IMR-90 (cell line): ENCODE measurements around the gene RHPN2. TPM values are rescaled to one million over a fixed set of nuclear protein-coding genes. Genes with fewer than 3 reads are reported as not detected.
"Not testable (repeated sequence)": the region's sequence is repeated elsewhere in the genome, so short reads cannot be mapped to it uniquely, and the experiment has no call there.

Experiments
- ATAC-seq: fragments of 200-7000 bp; cut with Tn5 transposase; 2 replicates; pipeline ENCODE4 v1.9.1; 2020; ENCODE audit warnings: low read depth, mild to moderate bottlenecking, moderate library complexity
- BruUV-seq: library from RNA; stranded (reverse); fragments of 400-500 nt; replicated peaks from 2 replicates; lab custom pipeline; 2021; lab: Mats Ljungman, UMichigan
- CTCF ChIA-PET: fragments of 300-600 bp; formaldehyde crosslinking; extraction: SDS; loops from one replicate; lab custom pipeline; 2021; ENCODE audit warnings: antibody characterized with exemption; lab: Yijun Ruan, JAX
- POLR2A ChIA-PET: fragments of 300-600 bp; sonication (Branson Sonifier 250); formaldehyde crosslinking; loops from one replicate; lab custom pipeline; 2022; ENCODE audit warnings: antibody characterized with exemption; ENCODE audit not compliant: unreplicated experiment; lab: Charles Lee
- DNase-seq: peaks from one replicate; pipeline ENCODE4 v3.0.0; 2013
- H2AFZ ChIP-seq: replicated peaks from 2 replicates; pipeline ENCODE3; 2013; ENCODE audit warnings: low read length, mild to moderate bottlenecking; ENCODE audit not compliant: poor library complexity
- H2AK5ac ChIP-seq: 2 replicates; pipeline ENCODE4 v1.6.1; 2013; ENCODE audit warnings: low read depth, low read length, inconsistent platforms
- H2AK9ac ChIP-seq: replicated peaks from 2 replicates; pipeline ENCODE3; 2013; ENCODE audit warnings: mild to moderate bottlenecking, low read depth, low read length, moderate library complexity; ENCODE audit not compliant: poor library complexity
- H2BK120ac ChIP-seq: 2 replicates; pipeline ENCODE4 v1.6.1; 2013; ENCODE audit warnings: low read depth, low read length, inconsistent platforms
- H2BK15ac ChIP-seq: 3 replicates; pipeline ENCODE4 v1.6.1; 2013; ENCODE audit warnings: low read depth, low read length, inconsistent platforms
- H2BK20ac ChIP-seq: 2 replicates; pipeline ENCODE4 v1.6.1; 2013; ENCODE audit warnings: low read depth, mild to moderate bottlenecking, inconsistent platforms, low read length, moderate library complexity
- H2BK5ac ChIP-seq: 2 replicates; pipeline ENCODE4 v1.6.1; 2013; ENCODE audit warnings: mild to moderate bottlenecking, low read depth, low read length, inconsistent platforms; ENCODE audit not compliant: poor library complexity, severe bottlenecking
- H3K14ac ChIP-seq: replicated peaks from 2 replicates; pipeline ENCODE4 v1.6.1; 2013; ENCODE audit warnings: low read depth, low read length, inconsistent platforms
- H3K18ac ChIP-seq: 2 replicates; pipeline ENCODE4 v1.6.1; 2013; ENCODE audit warnings: low read depth, low read length, control low read depth
- H3K23ac ChIP-seq: 2 replicates; pipeline ENCODE4 v1.6.1; 2013; ENCODE audit warnings: low read depth, low read length, inconsistent platforms
- H3K27ac ChIP-seq: 2 replicates; pipeline ENCODE4 v1.5.1; 2013; ENCODE audit warnings: mild to moderate bottlenecking, control low read depth, low read length; ENCODE audit not compliant: insufficient read depth
- H3K27me3 ChIP-seq: 2 replicates; pipeline ENCODE4 v1.6.1; 2013; ENCODE audit warnings: low read length; ENCODE audit not compliant: control insufficient read depth, insufficient read depth
- H3K36me3 ChIP-seq: 2 replicates; pipeline ENCODE4 v1.6.1; 2013; ENCODE audit warnings: low read length, mixed read lengths; ENCODE audit not compliant: control insufficient read depth, insufficient read depth
- H3K4ac ChIP-seq: 2 replicates; pipeline ENCODE4 v1.6.1; 2013; ENCODE audit warnings: low read depth, low read length, inconsistent platforms
- H3K4me1 ChIP-seq: 2 replicates; pipeline ENCODE4 v1.6.1; 2013; ENCODE audit warnings: low read length, mixed read lengths; ENCODE audit not compliant: control insufficient read depth, insufficient read depth
- H3K4me2 ChIP-seq: 2 replicates; pipeline ENCODE4 v1.6.1; 2013; ENCODE audit warnings: low read depth, mild to moderate bottlenecking, control low read depth, low read length, moderate library complexity
- H3K4me3 ChIP-seq: 2 replicates; pipeline ENCODE4 v1.5.1; 2013; ENCODE audit warnings: low read depth, mild to moderate bottlenecking, control low read depth, low read length, moderate library complexity; ENCODE audit not compliant: insufficient read depth
- H3K56ac ChIP-seq: 2 replicates; pipeline ENCODE4 v1.6.1; 2013; ENCODE audit warnings: low read length, inconsistent platforms; ENCODE audit not compliant: insufficient read depth; ENCODE audit errors: extremely low read depth
- H3K79me1 ChIP-seq, 2 experiments: 2 replicates each; pipeline ENCODE4 v1.6.1; 2013; ENCODE audit warnings: low read length in 2 of 2, inconsistent platforms in 1 of 2, low read depth in 1 of 2
- H3K9ac ChIP-seq: 2 replicates; pipeline ENCODE4 v1.6.1; 2013; ENCODE audit warnings: low read depth, low read length, control low read depth
- H3K9me1 ChIP-seq: 2 replicates; pipeline ENCODE4 v1.6.1; 2013; ENCODE audit warnings: low read length, inconsistent platforms; ENCODE audit not compliant: insufficient read depth
- H3K9me3 ChIP-seq: 2 replicates; pipeline ENCODE4 v1.6.1; 2013; ENCODE audit warnings: low read length; ENCODE audit not compliant: control insufficient read depth, insufficient read depth
- H4K20me1 ChIP-seq: 2 replicates; pipeline ENCODE4 v1.6.1; 2013; ENCODE audit warnings: low read length, inconsistent platforms; ENCODE audit not compliant: insufficient read depth
- H4K5ac ChIP-seq: 2 replicates; pipeline ENCODE4 v1.6.1; 2013; ENCODE audit warnings: mild to moderate bottlenecking, low read depth, low read length, control low read depth
- H4K8ac ChIP-seq, 2 experiments: 2 replicates each; pipeline ENCODE4 v1.6.1; 2013; ENCODE audit warnings: low read depth in 2 of 2, low read length in 2 of 2, control low read depth in 1 of 2, inconsistent platforms in 1 of 2
- H4K91ac ChIP-seq: 2 replicates; pipeline ENCODE4 v1.6.1; 2013; ENCODE audit warnings: low read depth, low read length, inconsistent platforms; ENCODE audit not compliant: insufficient read depth
- MAZ ChIP-seq: IDR thresholded peaks from 2 replicates; pipeline ENCODE4 v1.6.1; 2012; ENCODE audit warnings: low read depth, mild to moderate bottlenecking, low read length, improper control_type of control experiment, moderate library complexity, borderline replicate concordance
- POLR2A ChIP-seq: IDR thresholded peaks from 2 replicates; pipeline ENCODE4 v1.6.1; 2012; ENCODE audit warnings: mild to moderate bottlenecking, low read depth, low read length
- SMC3 ChIP-seq: fragments of 150-350 bp; IDR thresholded peaks from 2 replicates; pipeline ENCODE4 v1.6.1; 2016; ENCODE audit warnings: low read depth, mild to moderate bottlenecking, antibody characterized with exemption, low read length, moderate library complexity
- USF2 ChIP-seq: fragments of 150-350 bp; IDR thresholded peaks from 2 replicates; pipeline ENCODE4 v1.6.1; 2017; ENCODE audit warnings: mild to moderate bottlenecking, antibody characterized with exemption, low read length, low read depth
- WGBS, 2 experiments: methylation state at CpG; one replicate each; pipeline versions ENCODE4 v1.1.5 to v1.1.7; 2013; ENCODE audit warnings: missing lambda C conversion rate in 2 of 2; ENCODE audit not compliant: insufficient read length in 1 of 2; ENCODE audit errors: extremely low coverage in 2 of 2; 5-methylcytosine and 5-hydroxymethylcytosine counted together
- dilution Hi-C: fragments of 300-500 bp; cut with HindIII; formaldehyde crosslinking; loops from one replicate; pipeline ENCODE4 v1.14.3; 2018; ENCODE audit warnings: low sequenced_read_pairs; ENCODE audit not compliant: unreplicated experiment
- in situ Hi-C: fragments of 300-500 bp; cut with MboI; formaldehyde crosslinking; loops from 3 replicates; pipeline ENCODE4 v1.14.3; 2019; ENCODE audit warnings: low sequenced_read_pairs, inconsistent platforms, mixed read lengths
- intact Hi-C: fragments of 100-400 bp; cut with micrococcal nuclease; formaldehyde crosslinking; loops from 2 replicates; pipeline ENCODE4 v1.10.0; 2022
- polyA plus RNA-seq, 3 experiments: library from polyadenylated mRNA; depleted of rRNA; stranded (reverse); fragments of >200 nt; gene quantifications; 2 replicates each; pipeline ENCODE4 v1.2.3, GENCODE V29; 2012; ENCODE audit warnings: low replicate concordance in 1 of 3
- total RNA-seq: library from RNA; depleted of rRNA; stranded (reverse); fragments of >200 nt; gene quantifications from 2 replicates; pipeline ENCODE4 v1.2.3, GENCODE V29; 2012

Gene RHPN2
- total and polyA plus RNA-seq, 2 of the 4 experiments (the other 2 are of a cell fraction): 2.3 to 4.0 TPM

- no peak overlapping the region for H4K5ac ChIP-seq
- no peak overlapping the region for H3K27ac ChIP-seq
- no peak overlapping the region for H2AK9ac ChIP-seq
- no TSS peak for BruUV-seq
- in situ Hi-C loops (no loop called here), intact Hi-C loops (no loop called here), dilution Hi-C loops (no loop called here)
- H3K14ac ChIP-seq: no peak overlapping the region
- 58% methylated on average over 4 of the region's 14 CpGs; no CpG with 5 or more reads in 1 of the 2 experiments for WGBS, 2 experiments
- no peak overlapping the region for H2BK15ac ChIP-seq
- H3K56ac ChIP-seq: no peak overlapping the region
- H3K27me3 ChIP-seq: no peaks in the 10 kb centered on the region
- no peak for DNase-seq
- H2BK120ac ChIP-seq: no peak overlapping the region
- H4K20me1 ChIP-seq: no peaks in the 10 kb centered on the region
- H2BK5ac ChIP-seq: no peak overlapping the region
- ChIA-PET POLR2A (no interaction called here), CTCF (interaction anchor here (1.4 kb wide), 1 partner anchor 22 kb away, joined by 4 read pairs; no protein-coding TSS in a partner anchor)
- ATAC-seq: no peak
- no peak overlapping the region for H4K91ac ChIP-seq
- no peak overlapping the region for H3K4ac ChIP-seq
- no peak overlapping the region for H2BK20ac ChIP-seq
- H2AFZ ChIP-seq: no peak overlapping the region
- no peak for TF ChIP-seq MAZ
- TF ChIP-seq USF2: no peak
- TF ChIP-seq SMC3: no peak
- no peak for TF ChIP-seq POLR2A
- H3K36me3 ChIP-seq: 0 out of 2 replicates have a peak, but pooled peaks cover 4% of the 10 kb centered on the region
- no peak overlapping the region for H3K9ac ChIP-seq
- no peak overlapping the region for H3K23ac ChIP-seq
- H4K8ac ChIP-seq: no peak overlapping the region
- no peaks in the 10 kb centered on the region for H3K9me3 ChIP-seq
- no peaks in the 10 kb centered on the region for H3K79me1 ChIP-seq
- no peak overlapping the region for H3K18ac ChIP-seq
- no peaks in the 10 kb centered on the region for H3K4me1 ChIP-seq
- H3K4me3 ChIP-seq: no peak overlapping the region
- H3K9me1 ChIP-seq: no peaks in the 10 kb centered on the region
- no peak overlapping the region for H2AK5ac ChIP-seq
- H3K4me2 ChIP-seq: no peak overlapping the region
These were observed 66.9 kb downstream of the RHPN2 start for GRCh38 chr19:32997716-32998355.

GRCh38 chr19:32997061-32997464 is 67.6 kb downstream of the RHPN2 start:
- dilution Hi-C loops, H4K91ac ChIP-seq: not testable (repeated sequence)

More at GRCh38 chr19:32997061-32997464, 67.6 kb downstream of the RHPN2 start:
- BruUV-seq, H3K56ac ChIP-seq, H3K9ac ChIP-seq, H3K27ac ChIP-seq, H2BK20ac ChIP-seq, H3K79me1 ChIP-seq, H3K36me3 ChIP-seq, H3K4me2 ChIP-seq, H3K4me3 ChIP-seq, H2BK15ac ChIP-seq, H2AK9ac ChIP-seq, H3K23ac ChIP-seq, H4K8ac ChIP-seq, H3K9me1 ChIP-seq, intact Hi-C loops, POLR2A ChIA-PET, H3K27me3 ChIP-seq, H3K4me1 ChIP-seq, H4K5ac ChIP-seq, H3K14ac ChIP-seq, H4K20me1 ChIP-seq, H3K18ac ChIP-seq, H3K4ac ChIP-seq, H2BK120ac ChIP-seq, H2BK5ac ChIP-seq, H2AFZ ChIP-seq, in situ Hi-C loops, H2AK5ac ChIP-seq, H3K9me3 ChIP-seq: not testable (repeated sequence)
- WGBS, 2 experiments: no CpG with 5 or more reads among the region's 7 CpGs
- DNase-seq: peak; percentile 31
- peak; percentile 75 for ATAC-seq
- CTCF ChIA-PET: interaction anchor here (1.4 kb wide), 1 partner anchor 21 kb away, joined by 4 read pairs; no protein-coding TSS in a partner anchor
